KG1 (cell line): Measurements from ENCODE around the gene WASL.
"Not testable (repeated sequence)": the region's sequence is repeated elsewhere in the genome, so short reads cannot be mapped to it uniquely, and the experiment has no call there.

ENCODE experiments used
- DNase-seq: peaks from one replicate; lab custom pipeline; 2025; lab: John Stamatoyannopoulos, UW

WASL gene

GRCh38 chr7:123658023-123658422 lies 90.8 kb downstream of the WASL start:
- no peak for DNase-seq

GRCh38 chr7:123657304-123657685 lies 91.5 kb downstream of the WASL start:
- DNase-seq: no peak

GRCh38 chr7:123656544-123657303 lies 92.1 kb downstream of the WASL start:
- no peak for DNase-seq

GRCh38 chr7:123655614-123656013 lies 93.2 kb downstream of the WASL start, which contains the start of gene LMOD2:
Gene LMOD2 (plus strand): TSS chr7:123655866. CDS start chr7:123655964, 98 bp downstream.
- DNase-seq: no peak

- no peak for DNase-seq
Observed at GRCh38 chr7:123653162-123653561, 95.6 kb downstream of the WASL start.

GRCh38 chr7:123652406-123652805 lies 96.4 kb downstream of the WASL start:
- no peak for DNase-seq

- no peak for DNase-seq
Observed at GRCh38 chr7:123650595-123650994, 98.2 kb downstream of the WASL start.

- DNase-seq: no peak
Observed at GRCh38 chr7:123649964-123650363, 98.8 kb downstream of the WASL start.

GRCh38 chr7:123647106-123647730 lies 101.6 kb downstream of the WASL start:
- no peak for DNase-seq

- DNase-seq: no peak
Observed at GRCh38 chr7:123645516-123645915, 103.3 kb downstream of the WASL start.

- DNase-seq: no peak
Observed at GRCh38 chr7:123643495-123644441, 105.0 kb downstream of the WASL start.

- no peak for DNase-seq
Observed at GRCh38 chr7:123641901-123642300, 106.9 kb downstream of the WASL start.

GRCh38 chr7:123640583-123640982 lies 108.2 kb downstream of the WASL start:
- no peak for DNase-seq

- no peak for DNase-seq
Observed at GRCh38 chr7:123639631-123640030, 109.2 kb downstream of the WASL start.

- no peak for DNase-seq
Observed at GRCh38 chr7:123637878-123638277, 110.9 kb downstream of the WASL start.

GRCh38 chr7:123637203-123637602 lies 111.6 kb downstream of the WASL start:
- DNase-seq: no peak

GRCh38 chr7:123635551-123636359 lies 113.0 kb downstream of the WASL start:
- DNase-seq: no peak

- DNase-seq: not testable (repeated sequence)
Observed at GRCh38 chr7:123634011-123634573, 114.7 kb downstream of the WASL start.

- DNase-seq: no peak
Observed at GRCh38 chr7:123633553-123633952, 115.2 kb downstream of the WASL start.

- DNase-seq: no peak
Observed at GRCh38 chr7:123632808-123633207, 116.0 kb downstream of the WASL start.
